GM23248 (cell line): ENCODE measurements around the gene CRLF2. TPM values are rescaled to one million over a fixed set of nuclear protein-coding genes. Genes with fewer than 3 reads are reported as not detected.

Experiments used
- DNase-seq: peaks from one replicate; pipeline ENCODE4 v3.0.0-alpha.2; 2015
- H2AFZ ChIP-seq: fragments of 200-600 bp; sonication (generic); 2 replicates; pipeline ENCODE4 v1.6.1; 2016; ENCODE audit warnings: antibody characterized with exemption
- H3F3A ChIP-seq: fragments of 200-600 bp; sonication (generic); 2 replicates; pipeline ENCODE4 v1.6.1; 2016; ENCODE audit warnings: mild to moderate bottlenecking, antibody characterized with exemption, mixed run types; ENCODE audit not compliant: insufficient read depth
- H3K27ac ChIP-seq: fragments of 200-600 bp; sonication (generic); 2 replicates; pipeline ENCODE4 v1.5.1; 2016; ENCODE audit warnings: mild to moderate bottlenecking
- H3K27me3 ChIP-seq: fragments of 200-600 bp; sonication (generic); replicated peaks from 2 replicates; pipeline ENCODE4 v1.6.1; 2016; ENCODE audit warnings: mild to moderate bottlenecking; ENCODE audit not compliant: insufficient read depth
- H3K36me3 ChIP-seq: fragments of 200-600 bp; sonication (generic); 2 replicates; pipeline ENCODE4 v1.6.1; 2016; ENCODE audit warnings: low read depth, mild to moderate bottlenecking
- H3K4me1 ChIP-seq: fragments of 200-600 bp; sonication (generic); 2 replicates; pipeline ENCODE4 v1.6.1; 2016; ENCODE audit warnings: mild to moderate bottlenecking; ENCODE audit not compliant: insufficient read depth
- H3K4me2 ChIP-seq: fragments of 200-600 bp; sonication (generic); one replicate; pipeline ENCODE4 v1.6.1; 2016; ENCODE audit warnings: mild to moderate bottlenecking; ENCODE audit not compliant: unreplicated experiment
- H3K4me3 ChIP-seq: fragments of 200-600 bp; sonication (generic); 2 replicates; pipeline ENCODE4 v1.5.1; 2016; ENCODE audit warnings: mild to moderate bottlenecking
- H3K79me2 ChIP-seq: fragments of 200-600 bp; sonication (generic); 2 replicates; pipeline ENCODE4 v1.6.1; 2016; ENCODE audit warnings: mild to moderate bottlenecking; ENCODE audit not compliant: insufficient read depth
- H3K9ac ChIP-seq: fragments of 200-600 bp; sonication (generic); 2 replicates; pipeline ENCODE4 v1.6.1; 2016; ENCODE audit warnings: mild to moderate bottlenecking
- H3K9me2 ChIP-seq: fragments of 200-600 bp; sonication (generic); 2 replicates; pipeline ENCODE4 v1.6.1; 2016; ENCODE audit warnings: mixed run types, mild to moderate bottlenecking, moderate library complexity; ENCODE audit not compliant: insufficient read depth
- H3K9me3 ChIP-seq: fragments of 200-600 bp; sonication (generic); one replicate; pipeline ENCODE4 v1.6.1; 2017; ENCODE audit warnings: low read depth
- H4K20me1 ChIP-seq: fragments of 200-600 bp; sonication (generic); 2 replicates; pipeline ENCODE4 v1.6.0; 2016; ENCODE audit not compliant: insufficient read depth
- EZH2 ChIP-seq: fragments of 200-600 bp; sonication (generic); IDR thresholded peaks from 2 replicates; pipeline ENCODE4 v1.6.1; 2018; ENCODE audit warnings: antibody characterized with exemption, mild to moderate bottlenecking; ENCODE audit not compliant: insufficient read depth, poor library complexity, severe bottlenecking
- EZH2phosphoT487 ChIP-seq: fragments of 200-600 bp; sonication (generic); IDR thresholded peaks from 2 replicates; pipeline ENCODE4 v1.6.1; 2018; ENCODE audit warnings: antibody characterized with exemption, moderate library complexity, mild to moderate bottlenecking, low read depth; ENCODE audit not compliant: insufficient read depth
- WGBS, 2 experiments: methylation state at CpG; one replicate each; pipeline ENCODE4 v1.1.6; 2015 to 2017; ENCODE audit warnings: low lambda C conversion rate in 2 of 2, low coverage in 1 of 2; ENCODE audit errors: missing lambda C conversion rate in 2 of 2; 5-methylcytosine and 5-hydroxymethylcytosine counted together
- in situ Hi-C: fragments of 300-500 bp; cut with MboI; formaldehyde crosslinking; loops from 2 replicates; pipeline ENCODE4 v1.15.0; 2020
- polyA plus RNA-seq: library from polyadenylated mRNA; unstranded; fragments of >200 nt; fragmentation: Nextera tagmentation; extraction: Ambion mirVana; gene quantifications from 2 replicates; pipeline ENCODE4 v1.2.1, GENCODE V29; 2016
- total RNA-seq: library from RNA; depleted of rRNA; stranded (reverse); fragments of >200 nt; shearing (Covaris generic); gene quantifications from 2 replicates; pipeline ENCODE4 v1.2.3, GENCODE V29; 2014

CRLF2 gene
- total and polyA plus RNA-seq, 2 experiments from 2014 or later: not detected

DNA sequence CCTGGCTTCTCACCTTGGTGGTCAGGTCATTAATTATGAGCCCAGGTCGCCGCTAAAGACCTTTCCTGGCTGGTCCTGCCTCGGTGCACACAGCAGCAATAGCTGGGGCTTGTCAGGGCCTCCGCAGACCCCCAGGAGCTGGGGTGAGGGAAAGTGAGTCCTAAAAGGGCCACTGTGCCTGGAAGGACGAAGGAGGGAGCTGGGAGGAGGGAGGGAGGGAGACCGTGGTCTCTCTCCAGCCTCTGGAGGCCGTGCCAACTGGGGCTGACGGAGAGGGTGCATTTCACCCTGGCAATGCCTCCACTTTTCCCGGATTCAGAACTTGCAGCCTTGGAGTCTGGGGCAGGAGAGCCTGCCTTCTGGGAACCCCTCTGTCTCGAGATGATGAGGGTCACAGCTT is 60.4 kb downstream of the CRLF2 start:
- no peaks in the 10 kb centered on the region for H3K9me3 ChIP-seq
- no peak overlapping the region for H2AFZ ChIP-seq
- in situ Hi-C loops: no loop called here
- H3K36me3 ChIP-seq: no peaks in the 10 kb centered on the region
- H3K79me2 ChIP-seq: no peaks in the 10 kb centered on the region
- no peak overlapping the region for H3K9ac ChIP-seq
- H3K4me2 ChIP-seq: no peak overlapping the region
- TF ChIP-seq EZH2 (no peak), EZH2phosphoT487 (no peak)
- WGBS, 2 experiments: 23 to 42% methylated on average over 7 to 10 of the region's 10 CpGs
- H3K27ac ChIP-seq: no peak overlapping the region
- H3K27me3 ChIP-seq: no peaks in the 10 kb centered on the region
- H3K4me1 ChIP-seq: no peaks in the 10 kb centered on the region
- no peaks in the 10 kb centered on the region for H3K9me2 ChIP-seq
- H3F3A ChIP-seq: no peaks in the 10 kb centered on the region
- no peaks in the 10 kb centered on the region for H4K20me1 ChIP-seq
- DNase-seq: no peak
- H3K4me3 ChIP-seq: no peak overlapping the region

DNA sequence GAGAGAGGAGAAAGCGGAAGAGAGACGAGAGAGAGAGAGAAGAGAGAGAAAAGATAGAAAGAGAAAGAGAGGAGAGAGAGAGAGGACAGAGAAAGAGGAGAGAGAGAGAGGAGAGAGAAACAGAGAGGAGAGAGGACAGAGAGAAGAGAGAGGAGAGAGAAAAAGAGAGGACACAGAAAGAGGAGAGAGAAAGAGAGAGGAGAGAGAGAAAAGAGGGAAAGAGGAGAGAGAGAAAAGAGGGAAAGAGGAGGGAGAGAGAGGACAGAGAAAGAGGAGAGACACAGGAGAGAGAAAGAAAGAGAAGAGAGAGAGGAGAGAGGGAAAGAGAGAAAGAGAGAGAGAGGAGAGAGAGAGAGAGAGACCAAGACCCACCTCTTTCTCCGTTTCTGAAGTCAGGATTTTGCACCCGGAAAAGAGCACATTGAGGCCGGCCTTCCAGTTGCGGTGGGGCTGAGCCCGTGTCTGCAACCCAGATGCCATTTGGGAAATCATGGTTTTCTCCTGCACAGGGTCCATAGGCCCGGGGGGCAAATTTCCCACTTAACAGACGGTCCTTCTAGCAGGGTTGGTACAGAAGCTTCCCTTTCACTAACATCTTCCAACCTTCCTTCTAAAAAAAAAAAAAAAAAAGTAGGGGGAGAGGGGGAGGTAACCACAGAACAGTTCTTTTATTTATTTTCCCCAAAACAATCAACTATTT is 60.9 kb downstream of the CRLF2 start:
- Histone ChIP-seq H3F3A (no peaks in the 10 kb centered on the region), H3K4me1 (no peaks in the 10 kb centered on the region), H3K79me2 (no peaks in the 10 kb centered on the region), H3K9ac (no peak overlapping the region), H3K4me2 (no peak overlapping the region), H4K20me1 (no peaks in the 10 kb centered on the region), H3K27me3 (no peaks in the 10 kb centered on the region), H3K9me2 (no peaks in the 10 kb centered on the region), H3K9me3 (no peaks in the 10 kb centered on the region), H2AFZ (no peak overlapping the region), H3K27ac (no peak overlapping the region), H3K36me3 (no peaks in the 10 kb centered on the region), H3K4me3 (no peak overlapping the region)
- no peak for DNase-seq
- WGBS, 2 experiments: 7 to 13% methylated on average over 9 of the region's 9 CpGs
- TF ChIP-seq EZH2 (no peak), EZH2phosphoT487 (no peak)
- in situ Hi-C loops: no loop called here

DNA sequence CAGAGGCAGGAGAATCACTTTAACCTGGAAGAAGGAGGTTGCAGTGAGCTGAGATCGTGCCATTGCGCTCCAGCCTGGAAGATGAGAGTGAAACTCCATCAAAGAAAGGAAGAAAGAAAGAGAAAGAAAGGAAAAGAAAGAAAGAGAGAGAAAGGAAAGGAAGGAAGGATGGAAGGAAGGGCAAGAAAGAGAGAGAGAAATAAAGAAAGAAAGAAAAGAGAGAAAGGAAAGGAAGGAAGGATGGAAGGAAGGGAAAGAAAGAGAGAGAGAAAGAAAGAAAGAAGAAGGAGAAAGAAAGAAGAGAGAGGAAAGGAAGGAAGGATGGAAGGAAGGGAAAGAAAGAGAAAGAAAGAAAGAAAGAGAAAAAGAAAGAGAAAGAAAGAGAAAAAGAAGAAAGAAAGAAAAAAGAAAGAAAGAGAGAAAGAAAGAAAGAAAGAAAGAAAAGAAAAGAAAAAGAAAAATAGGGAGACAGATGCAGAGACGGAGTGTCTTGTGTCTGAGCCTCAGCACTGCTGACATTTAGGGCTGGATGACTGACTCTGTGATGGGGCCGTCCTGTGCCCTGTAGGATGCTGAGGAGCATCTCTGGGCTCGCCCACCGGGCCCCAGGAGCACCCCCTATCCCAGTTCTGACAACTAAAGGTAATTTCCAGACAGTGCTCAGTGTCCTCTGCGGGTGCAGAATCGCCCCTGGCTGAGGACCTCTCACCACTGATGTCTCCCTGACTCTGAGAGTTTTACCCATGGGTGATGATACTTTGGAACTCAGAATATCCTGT is 61.7 kb downstream of the CRLF2 start:
- Histone ChIP-seq H3K9ac (no peak overlapping the region), H2AFZ (no peak overlapping the region), H3K27ac (no peak overlapping the region), H3K27me3 (no peaks in the 10 kb centered on the region), H3K4me1 (no peaks in the 10 kb centered on the region), H3K9me2 (no peaks in the 10 kb centered on the region), H3K36me3 (no peaks in the 10 kb centered on the region), H3K4me2 (no peak overlapping the region), H3F3A (no peaks in the 10 kb centered on the region), H3K9me3 (no peaks in the 10 kb centered on the region), H3K79me2 (no peaks in the 10 kb centered on the region), H3K4me3 (no peak overlapping the region), H4K20me1 (no peaks in the 10 kb centered on the region)
- TF ChIP-seq EZH2 (no peak), EZH2phosphoT487 (no peak)
- in situ Hi-C loops: no loop called here
- DNase-seq: no peak
- 26 to 30% methylated on average over 8 of the region's 8 CpGs for WGBS, 2 experiments

DNA sequence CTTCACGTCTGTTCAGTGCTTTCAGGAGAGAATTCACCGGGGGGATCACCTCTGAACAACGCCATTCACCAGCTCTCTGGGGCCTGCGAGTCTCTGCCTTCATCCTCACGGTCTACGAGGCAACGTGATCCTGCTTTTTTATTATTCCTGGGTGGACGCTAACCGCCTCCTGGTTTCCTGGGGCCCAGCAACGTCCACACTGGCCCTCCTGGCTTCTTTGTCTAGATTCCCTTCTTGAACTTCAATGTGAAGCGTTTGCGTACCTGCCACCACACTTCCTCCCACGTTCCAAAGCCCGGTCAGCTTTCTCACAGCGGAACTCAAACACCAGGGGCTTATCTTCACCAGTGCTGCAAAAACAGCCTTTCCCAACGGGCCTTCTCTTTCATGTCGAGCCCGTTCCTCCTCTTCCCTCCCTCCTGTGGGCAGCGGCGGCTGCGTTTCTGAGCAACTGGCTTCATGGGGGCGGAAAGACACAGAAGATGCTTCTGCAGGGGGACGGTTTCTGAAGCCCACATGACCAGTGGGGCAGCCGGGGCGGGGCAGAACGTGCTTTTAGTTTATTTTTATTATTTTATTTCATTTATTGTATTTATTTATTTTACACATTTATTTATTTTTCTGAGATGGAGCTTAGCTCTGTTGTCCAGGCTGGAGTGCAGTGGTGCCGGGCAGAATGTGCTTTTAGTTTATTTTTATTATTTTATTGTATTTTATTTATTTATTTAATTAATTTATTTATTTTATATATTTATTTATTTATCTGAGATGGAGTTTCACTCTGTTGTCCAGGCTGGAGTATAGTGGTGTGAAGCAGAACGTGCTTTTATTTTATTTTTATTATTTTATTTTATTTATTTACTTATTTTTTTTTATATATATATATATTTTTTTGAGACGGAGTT is 64.6 kb downstream of the CRLF2 start:
- WGBS, 2 experiments: 18 to 22% methylated on average over 28 to 29 of the region's 29 CpGs
- H3K79me2 ChIP-seq: no peaks in the 10 kb centered on the region

More for the DNA sequence above, 64.6 kb downstream of the CRLF2 start:
- DNase-seq: no peak
- no peak overlapping the region for H3K27ac ChIP-seq
- no peak overlapping the region for H2AFZ ChIP-seq
- in situ Hi-C loops: no loop called here
- H3F3A ChIP-seq: no peaks in the 10 kb centered on the region
- TF ChIP-seq EZH2phosphoT487 (no peak), EZH2 (no peak)
- no peak overlapping the region for H3K4me2 ChIP-seq
- H3K9me2 ChIP-seq: no peaks in the 10 kb centered on the region
- no peaks in the 10 kb centered on the region for H3K36me3 ChIP-seq
- no peaks in the 10 kb centered on the region for H3K9me3 ChIP-seq
- H3K9ac ChIP-seq: no peak overlapping the region
- H3K27me3 ChIP-seq: no peaks in the 10 kb centered on the region
- no peak overlapping the region for H3K4me3 ChIP-seq
- no peaks in the 10 kb centered on the region for H3K4me1 ChIP-seq
- no peaks in the 10 kb centered on the region for H4K20me1 ChIP-seq
